K562 (cell line): ENCODE results near the gene PACRG. TPM values are rescaled to one million over a fixed set of nuclear protein-coding genes. Genes with fewer than 3 reads are reported as not detected.

Source experiments
- ARHGAP35 ChIP-seq: fragments of 450-650 bp; IDR thresholded peaks from 2 replicates; pipeline ENCODE4 v1.6.1; 2018; ENCODE audit not compliant: partially characterized antibody
- BMI1 ChIP-seq: fragments of 150-350 bp; IDR thresholded peaks from 2 replicates; pipeline ENCODE4 v1.6.1; 2014; ENCODE audit warnings: low read length
- DLX4 ChIP-seq: fragments of 250-450 bp; sonication (Bioruptor Pico); IDR thresholded peaks from 2 replicates; pipeline ENCODE4 v1.6.1; 2021; ENCODE audit warnings: mild to moderate bottlenecking
- MED1 ChIP-seq: sonication (generic); formaldehyde crosslinking; IDR thresholded peaks from 2 replicates; pipeline ENCODE4 v1.8.1; 2023; ENCODE audit warnings: missing genetic modification reagents, borderline replicate concordance
- NR3C1 ChIP-seq: sonication (generic); formaldehyde crosslinking; IDR thresholded peaks from 2 replicates; pipeline ENCODE4 v1.8.1; 2022; ENCODE audit warnings: missing genetic modification reagents
- PHF21A ChIP-seq: fragments of 450-650 bp; IDR thresholded peaks from 2 replicates; pipeline ENCODE4 v1.6.1; 2017; ENCODE audit warnings: low read depth, borderline replicate concordance
- RBM17 ChIP-seq: fragments of 200-400 bp; formaldehyde crosslinking; IDR thresholded peaks from 2 replicates; pipeline ENCODE4 v1.6.1; 2017; ENCODE audit warnings: low read depth, mild to moderate bottlenecking, low read length, borderline replicate concordance
- SRSF7 ChIP-seq: fragments of 200-400 bp; formaldehyde crosslinking; optimal IDR thresholded peaks from 2 replicates; pipeline ENCODE3; 2017; ENCODE audit warnings: mild to moderate bottlenecking, low read depth, low read length
- ZNF318 ChIP-seq, 2 experiments: fragments of 450-650 bp; IDR thresholded peaks; 2 replicates each; pipeline ENCODE4 v1.6.1; 2016; ENCODE audit warnings: mild to moderate bottlenecking in 2 of 2, borderline replicate concordance in 1 of 2, low read depth in 1 of 2, moderate library complexity in 1 of 2
- ZNF584 ChIP-seq: fragments of 200-800 bp; sonication (Bioruptor generic); IDR thresholded peaks from 2 replicates; pipeline ENCODE4 v1.6.1; 2016; ENCODE audit warnings: low read depth, mild to moderate bottlenecking, missing genetic modification characterization, missing compliant biosample characterization
- polyA plus RNA-seq, 8 experiments: library from polyadenylated mRNA; depleted of rRNA in 4 of 8; stranded (reverse) in 5 of 8; unstranded in 3 of 8; fragments of >200 nt; fragmentation: Nextera tagmentation in 2 of 8; fragmentation: Illumina TruSeq in 1 of 8; extraction: Ambion mirVana in 2 of 8; extraction: Trizol in 1 of 8; gene quantifications; 2 replicates each; pipeline versions ENCODE4 v1.2.1 to v1.2.3, GENCODE V29; 2011 to 2014; ENCODE audit warnings: inconsistent platforms in 1 of 8, missing spikeins in 1 of 8
- total RNA-seq, 7 experiments: library from RNA; depleted of rRNA in 6 of 7; stranded (reverse); fragments of >200 nt in 6 of 7; fragmentation: Illumina TruSeq in 2 of 7; extraction: Trizol in 2 of 7; gene quantifications; 2 replicates each; pipeline versions ENCODE4 v1.2.1 to v1.2.3, GENCODE V29; 2011 to 2021; ENCODE audit warnings: low replicate concordance in 1 of 7
- TF ChIP-seq, protein P1 (sequence below): fragments of 450-650 bp; IDR thresholded peaks from 2 replicates; pipeline ENCODE4 v1.6.1; 2014; ENCODE audit warnings: low read depth, mild to moderate bottlenecking, moderate library complexity, borderline replicate concordance
- TF ChIP-seq, protein P2 (sequence below), 2 experiments: fragments of 450-650 bp in 1 of 2; sonication (generic) in 1 of 2; formaldehyde crosslinking in 1 of 2; IDR thresholded peaks in 1 of 2; conservative IDR thresholded peaks in 1 of 2; 2 replicates each; pipeline versions ENCODE4 v1.6.1 to v1.8.1; 2016 to 2023; ENCODE audit warnings: mild to moderate bottlenecking in 2 of 2, moderate library complexity in 2 of 2, inconsistent platforms in 1 of 2, missing genetic modification reagents in 1 of 2

PACRG gene
- total and polyA plus RNA-seq, 9 of the 15 experiments (the other 6 are each of a cell fraction or from before 2014, with no cell fraction given) = 0.04 TPM; not detected in 8

- TF ChIP-seq ZNF318 (IDR thresholded peaks at IDR 0.05; ENCODE audit: borderline replicate concordance in 1 of 2, low read depth in 1 of 2) (no peak), PHF21A (no peak), BMI1 (peak; percentile 78), NR3C1 (CRISPR knock-in tag) (no peak), ZNF584 (no peak), SRSF7 (no peak), RBM17 (no peak), DLX4 (CRISPR knock-in tag) (no peak), MED1 (no peak), ARHGAP35 (no peak)
- TF ChIP-seq, protein P1, sequence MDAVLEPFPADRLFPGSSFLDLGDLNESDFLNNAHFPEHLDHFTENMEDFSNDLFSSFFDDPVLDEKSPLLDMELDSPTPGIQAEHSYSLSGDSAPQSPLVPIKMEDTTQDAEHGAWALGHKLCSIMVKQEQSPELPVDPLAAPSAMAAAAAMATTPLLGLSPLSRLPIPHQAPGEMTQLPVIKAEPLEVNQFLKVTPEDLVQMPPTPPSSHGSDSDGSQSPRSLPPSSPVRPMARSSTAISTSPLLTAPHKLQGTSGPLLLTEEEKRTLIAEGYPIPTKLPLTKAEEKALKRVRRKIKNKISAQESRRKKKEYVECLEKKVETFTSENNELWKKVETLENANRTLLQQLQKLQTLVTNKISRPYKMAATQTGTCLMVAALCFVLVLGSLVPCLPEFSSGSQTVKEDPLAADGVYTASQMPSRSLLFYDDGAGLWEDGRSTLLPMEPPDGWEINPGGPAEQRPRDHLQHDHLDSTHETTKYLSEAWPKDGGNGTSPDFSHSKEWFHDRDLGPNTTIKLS = peak; percentile 79
- TF ChIP-seq, protein P2, sequence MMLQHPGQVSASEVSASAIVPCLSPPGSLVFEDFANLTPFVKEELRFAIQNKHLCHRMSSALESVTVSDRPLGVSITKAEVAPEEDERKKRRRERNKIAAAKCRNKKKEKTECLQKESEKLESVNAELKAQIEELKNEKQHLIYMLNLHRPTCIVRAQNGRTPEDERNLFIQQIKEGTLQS (IDR thresholded peaks at IDR 0.05) = peak; percentile 94
- TF ChIP-seq, protein P2 (CRISPR knock-in tag; conservative IDR thresholded peaks at IDR 0.05) = peak; percentile 96
Measured at GRCh38 chr6:162727322-162728182, at the start of gene PACRG, which contains the start of gene PRKN (continued).
